ENCODE data around the gene AURKA.

DNA sequence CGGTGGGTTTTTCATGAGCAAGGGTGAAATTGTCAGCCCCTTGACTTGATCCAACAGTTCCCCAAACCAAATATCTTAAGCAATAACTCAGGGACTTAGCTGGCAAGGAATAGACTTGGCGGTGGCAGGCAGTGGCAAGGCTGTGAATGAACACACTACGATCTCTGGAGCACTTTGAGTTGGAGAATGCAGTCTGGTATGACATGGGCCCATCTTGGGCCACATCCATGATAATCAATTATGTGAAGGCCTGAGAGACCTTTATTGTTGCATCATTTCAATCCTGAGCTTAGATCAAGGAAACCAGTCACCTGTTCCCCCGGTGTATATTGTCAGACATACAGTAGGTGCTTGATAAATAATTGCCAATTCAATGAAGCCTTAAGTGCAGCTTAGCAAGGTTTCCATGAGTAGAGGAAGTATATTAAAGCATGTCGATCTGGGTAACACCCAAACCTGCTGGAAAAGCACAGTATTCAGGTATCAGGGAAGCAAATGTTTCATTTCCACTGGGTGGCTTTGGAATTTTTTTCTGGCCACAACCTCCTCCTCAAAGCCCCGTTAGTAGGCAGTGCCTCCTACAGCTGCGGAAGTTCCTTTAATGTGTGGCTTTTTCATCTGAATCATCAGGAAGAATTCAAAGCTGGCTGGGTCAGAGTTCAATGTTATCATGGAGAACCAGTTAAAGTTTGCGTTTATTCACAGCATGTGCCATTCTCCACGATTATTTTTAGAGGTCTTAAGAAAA is 30.2 kb upstream of the AURKA start:
- no peak for TF ChIP-seq CTCF (conservative IDR thresholded peaks at IDR 0.05; ENCODE audit: low read length)
- no peak for TF ChIP-seq EZH2phosphoT487 (IDR thresholded peaks at IDR 0.05; ENCODE audit: borderline replicate concordance)

All from Loucy (cell line).